ENCODE measurements around the gene GCNT2. TPM values are rescaled to one million over a fixed set of nuclear protein-coding genes. Genes with fewer than 3 reads are reported as not detected.

The GCNT2 gene
- total RNA-seq, 4 donors from 2014 or later = 15.8 to 23.2 (median 19.4) TPM

DNA sequence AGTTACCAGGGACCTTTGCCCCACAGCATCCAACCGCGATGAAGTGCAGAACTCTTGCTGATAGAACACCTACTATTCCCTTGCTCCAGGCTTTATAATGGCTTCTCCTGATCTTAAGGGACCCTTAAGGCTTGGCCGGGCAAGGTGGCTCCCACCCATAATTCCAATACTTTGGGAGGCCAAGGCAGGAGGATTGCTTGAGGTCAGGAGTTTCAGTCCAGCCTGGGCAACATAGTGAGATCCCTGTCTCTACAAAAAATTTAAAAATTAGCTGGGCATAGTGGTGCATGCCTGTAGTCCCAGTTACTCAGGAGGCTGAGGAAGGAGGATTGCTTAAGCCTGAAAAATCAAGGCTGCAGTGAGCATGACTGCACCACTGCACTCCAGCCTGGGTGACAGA is 68.8 kb downstream of the GCNT2 start:
- no peaks in the 10 kb centered on the region for H3K27me3 ChIP-seq
- H3K9me3 ChIP-seq = no peaks in the 10 kb centered on the region
- no peak for TF ChIP-seq EP300 (IDR thresholded peaks at IDR 0.05)
- no peak for TF ChIP-seq POLR2AphosphoS5 (IDR thresholded peaks at IDR 0.05)
- TF ChIP-seq, protein P1, sequence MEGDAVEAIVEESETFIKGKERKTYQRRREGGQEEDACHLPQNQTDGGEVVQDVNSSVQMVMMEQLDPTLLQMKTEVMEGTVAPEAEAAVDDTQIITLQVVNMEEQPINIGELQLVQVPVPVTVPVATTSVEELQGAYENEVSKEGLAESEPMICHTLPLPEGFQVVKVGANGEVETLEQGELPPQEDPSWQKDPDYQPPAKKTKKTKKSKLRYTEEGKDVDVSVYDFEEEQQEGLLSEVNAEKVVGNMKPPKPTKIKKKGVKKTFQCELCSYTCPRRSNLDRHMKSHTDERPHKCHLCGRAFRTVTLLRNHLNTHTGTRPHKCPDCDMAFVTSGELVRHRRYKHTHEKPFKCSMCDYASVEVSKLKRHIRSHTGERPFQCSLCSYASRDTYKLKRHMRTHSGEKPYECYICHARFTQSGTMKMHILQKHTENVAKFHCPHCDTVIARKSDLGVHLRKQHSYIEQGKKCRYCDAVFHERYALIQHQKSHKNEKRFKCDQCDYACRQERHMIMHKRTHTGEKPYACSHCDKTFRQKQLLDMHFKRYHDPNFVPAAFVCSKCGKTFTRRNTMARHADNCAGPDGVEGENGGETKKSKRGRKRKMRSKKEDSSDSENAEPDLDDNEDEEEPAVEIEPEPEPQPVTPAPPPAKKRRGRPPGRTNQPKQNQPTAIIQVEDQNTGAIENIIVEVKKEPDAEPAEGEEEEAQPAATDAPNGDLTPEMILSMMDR (IDR thresholded peaks at IDR 0.05) = no peak
- no peak for TF ChIP-seq POLR2A (IDR thresholded peaks at IDR 0.05; ENCODE audit: low read depth)
- 98% methylated on average over 3 of the region's 3 CpGs for WGBS
- H3K27ac ChIP-seq (replicated peaks in 1 of 4) = no peak overlapping the region
- H3K4me3 ChIP-seq = no peak overlapping the region
- intact Hi-C loops (cut with DNase I) = no loop called here
- no peak for DNase-seq (ENCODE audit: extremely low spot score)
- no peaks in the 10 kb centered on the region for H3K36me3 ChIP-seq
- H3K4me1 ChIP-seq = peaks cover 0 to 45% (median 39%) of the 10 kb centered on the region in 4 donors

DNA sequence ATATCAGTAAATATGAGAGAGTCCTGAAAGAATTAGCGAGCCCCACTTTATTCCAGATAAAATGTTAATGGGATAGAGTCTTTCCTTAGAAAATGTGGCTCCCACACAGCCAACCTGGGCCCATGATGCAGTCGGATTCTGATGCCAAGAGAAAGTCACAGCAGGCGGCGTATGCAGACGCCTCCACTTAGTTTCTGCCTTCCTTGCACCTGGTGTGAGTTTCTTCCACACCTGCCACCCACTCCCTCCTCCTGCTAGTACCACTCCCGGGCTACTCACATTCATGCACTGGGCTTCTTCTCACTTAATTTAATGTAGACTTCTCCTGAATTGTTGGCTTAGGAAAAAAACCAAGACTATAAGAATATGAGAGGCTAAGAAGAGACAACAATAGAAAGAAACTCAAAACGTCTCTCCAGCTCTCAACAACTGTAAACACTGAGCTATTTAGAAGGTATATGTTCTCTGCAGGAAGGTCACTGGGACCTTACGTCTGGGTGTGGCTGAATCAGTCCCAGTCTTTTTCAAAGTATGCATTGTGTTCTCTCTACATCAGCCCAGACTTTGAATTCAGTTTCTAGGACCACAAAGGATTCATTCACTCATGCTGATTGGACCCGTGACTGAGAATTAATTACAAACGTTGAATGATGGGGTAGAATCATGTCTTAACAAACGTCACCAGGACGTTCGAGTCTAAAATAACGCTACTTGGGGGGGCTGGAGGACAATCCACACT is 70.4 kb downstream of the GCNT2 start:
- intact Hi-C loops (cut with DNase I) = no loop called here
- Histone ChIP-seq H3K4me1 (peaks cover 0 to 40% (median 29%) of the 10 kb centered on the region in 4 donors), H3K27me3 (no peaks in the 10 kb centered on the region), H3K27ac (replicated peaks in 1 of 4) (no peak overlapping the region), H3K36me3 (no peaks in the 10 kb centered on the region), H3K4me3 (no peak overlapping the region), H3K9me3 (no peaks in the 10 kb centered on the region)
- no peak for DNase-seq (ENCODE audit: extremely low spot score)
- WGBS = 68% methylated on average over 14 of the region's 14 CpGs
- TF ChIP-seq EP300 (IDR thresholded peaks at IDR 0.05) = no peak

DNA sequence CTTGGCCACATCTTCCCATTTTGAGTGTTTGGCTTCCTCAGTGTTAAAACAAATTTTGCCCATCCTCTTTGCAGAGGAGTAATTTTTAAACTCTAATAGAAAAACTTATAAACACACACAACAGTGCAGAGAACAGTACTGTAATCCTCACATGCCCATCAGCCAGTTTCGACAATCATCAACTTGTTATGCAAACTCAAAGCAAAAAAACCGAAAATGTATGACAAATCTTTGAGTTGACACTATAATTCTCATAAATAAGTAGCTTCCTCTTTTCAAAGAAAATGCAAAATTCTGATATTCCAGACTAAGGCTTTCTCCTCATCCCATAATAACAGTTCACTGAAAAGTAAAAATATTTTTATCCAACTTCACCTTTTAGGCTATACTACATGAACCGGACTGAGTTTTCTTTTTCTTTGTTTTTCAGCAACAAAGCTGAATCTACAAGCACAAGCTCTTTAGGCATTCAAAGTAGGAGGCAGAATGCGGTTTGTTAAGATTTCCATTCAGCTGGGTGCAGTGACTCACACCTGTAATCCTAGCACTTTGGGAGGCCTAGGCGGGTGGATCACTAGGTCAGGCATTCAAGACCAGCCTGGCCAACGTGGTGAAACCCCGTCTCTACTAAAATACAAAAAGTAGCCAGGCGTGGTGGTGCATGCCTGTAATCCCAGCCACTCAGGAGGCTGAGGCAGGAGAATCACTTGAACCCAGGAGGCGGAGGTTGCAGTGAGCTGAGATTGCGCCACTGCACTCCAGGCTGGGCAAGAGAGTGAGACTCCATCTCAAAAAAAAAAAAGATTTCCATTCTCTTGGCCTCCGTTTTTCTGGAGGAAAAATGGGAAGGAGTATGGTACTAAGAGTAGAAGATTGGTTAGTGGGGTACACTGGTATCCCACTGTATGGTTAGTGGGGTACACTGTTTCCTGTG is 74.8 kb downstream of the GCNT2 start:
- intact Hi-C loops (cut with DNase I) = no loop called here
- H3K36me3 ChIP-seq = no peaks in the 10 kb centered on the region
- no peaks in the 10 kb centered on the region for H3K9me3 ChIP-seq
- 77% methylated on average over 11 of the region's 11 CpGs for WGBS
- H3K4me1 ChIP-seq = peaks cover 9 to 53% (median 37%) of the 10 kb centered on the region in 4 donors
- no peak overlapping the region for H3K4me3 ChIP-seq
- TF ChIP-seq POLR2A (IDR thresholded peaks at IDR 0.05; ENCODE audit: low read depth) = no peak
- TF ChIP-seq POLR2AphosphoS5 (IDR thresholded peaks at IDR 0.05) = no peak
- no peaks in the 10 kb centered on the region for H3K27me3 ChIP-seq
- peak overlapping the region in 1 of 4 donors; percentile 2 for H3K27ac ChIP-seq (replicated peaks in 1 of 4)
- DNase-seq (ENCODE audit: extremely low spot score) = no peak

DNA sequence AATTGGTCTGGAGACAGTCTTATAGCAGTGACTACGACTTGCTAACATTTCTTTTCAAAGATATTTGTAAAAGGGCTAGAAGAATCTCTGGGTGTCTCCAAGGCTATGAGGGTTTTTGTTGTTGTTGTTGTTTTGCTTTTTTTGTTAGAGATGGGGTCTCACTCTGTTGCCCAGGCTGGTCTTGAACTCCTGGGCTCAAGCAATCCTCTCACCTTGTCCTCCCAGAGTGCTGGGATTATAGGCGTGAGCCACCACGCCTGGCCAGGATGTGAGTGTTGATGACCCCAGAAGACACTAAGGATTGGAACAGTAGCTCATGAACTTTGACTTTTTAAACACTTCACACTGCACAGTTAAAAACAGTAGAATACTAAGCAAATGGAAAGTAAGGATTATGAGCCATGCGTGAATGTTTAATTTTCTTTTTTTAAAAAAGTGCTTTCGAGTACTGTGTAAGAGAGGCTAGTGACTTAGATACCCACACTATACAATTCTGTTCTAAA is 76.4 kb downstream of the GCNT2 start:
- intact Hi-C loops (cut with DNase I) = no loop called here
- Histone ChIP-seq H3K9me3 (no peaks in the 10 kb centered on the region), H3K4me3 (no peak overlapping the region), H3K36me3 (no peaks in the 10 kb centered on the region), H3K27me3 (no peaks in the 10 kb centered on the region), H3K4me1 (peaks cover 10 to 61% (median 43%) of the 10 kb centered on the region in 4 donors), H3K27ac (replicated peaks in 1 of 4) (peak overlapping the region; percentile 10 to 40 (median 28))
- DNase-seq (ENCODE audit: extremely low spot score) = no peak
- TF ChIP-seq POLR2A (IDR thresholded peaks at IDR 0.05; ENCODE audit: low read depth) = no peak
- TF ChIP-seq, protein P1 (IDR thresholded peaks at IDR 0.05) = no peak
- TF ChIP-seq POLR2AphosphoS5 (IDR thresholded peaks at IDR 0.05) = no peak
- 81% methylated on average over 5 of the region's 5 CpGs for WGBS

DNA sequence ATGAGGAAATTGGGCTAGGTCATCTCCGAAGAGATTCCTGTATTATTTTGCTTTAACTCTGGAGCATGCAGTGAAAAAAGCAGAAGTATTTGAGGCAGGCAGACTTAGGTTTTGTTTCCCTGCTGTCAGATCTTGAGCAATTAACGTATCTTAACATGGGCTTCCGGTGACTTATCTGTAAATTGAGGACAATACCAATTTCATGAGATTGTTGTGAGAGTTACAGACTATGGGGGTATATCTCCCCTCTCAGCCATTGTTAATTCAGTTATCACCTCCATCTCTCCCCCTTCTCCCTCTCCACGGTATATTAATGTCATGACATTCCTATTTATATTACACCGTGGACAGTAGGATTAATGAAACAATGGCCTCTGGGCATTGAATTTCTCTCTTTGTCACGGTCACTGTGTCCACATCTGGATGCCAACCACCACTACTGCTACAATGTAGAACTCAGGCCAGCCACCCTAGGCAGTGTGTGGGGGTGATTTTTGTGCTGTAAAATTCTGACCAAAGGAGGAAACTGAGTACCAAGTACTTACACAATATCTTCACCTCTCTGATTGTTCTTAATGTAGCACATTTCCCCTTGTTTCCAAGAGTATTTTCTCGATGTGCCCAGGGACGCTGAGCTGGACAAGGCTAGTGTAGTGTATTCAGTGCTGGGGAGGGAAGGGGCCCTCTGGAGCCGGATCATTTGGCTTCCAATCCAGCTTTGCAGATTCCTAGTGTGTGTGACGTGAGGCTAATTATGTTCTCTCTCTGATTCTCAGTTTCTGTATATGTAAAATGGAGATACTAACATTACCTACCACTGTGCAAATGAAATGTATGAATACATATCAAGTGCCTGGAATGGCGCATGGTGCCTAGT is 77.2 kb downstream of the GCNT2 start:
- Histone ChIP-seq H3K4me3 (peak overlapping the region in 1 of 4 donors; percentile 1), H3K27me3 (no peaks in the 10 kb centered on the region), H3K9me3 (no peaks in the 10 kb centered on the region), H3K36me3 (no peaks in the 10 kb centered on the region), H3K4me1 (peaks cover 12 to 64% (median 47%) of the 10 kb centered on the region in 4 donors), H3K27ac (replicated peaks in 1 of 4) (peak overlapping the region; percentile 15 to 52 (median 40))
- TF ChIP-seq POLR2AphosphoS5 (IDR thresholded peaks at IDR 0.05) = no peak
- no peak for TF ChIP-seq EP300 (IDR thresholded peaks at IDR 0.05)
- TF ChIP-seq, protein P1 (IDR thresholded peaks at IDR 0.05) = no peak
- no peak for TF ChIP-seq POLR2A (IDR thresholded peaks at IDR 0.05; ENCODE audit: low read depth)
- no peak for DNase-seq (ENCODE audit: extremely low spot score)
- intact Hi-C loops (cut with DNase I) = no loop called here
- 37% methylated on average over 11 of the region's 11 CpGs for WGBS
